ENCODE measurements around the gene ATP5F1D.

GRCh38 chr19:1233115-1233667 is 8.4 kb upstream of the ATP5F1D start:
- TF ChIP-seq CTCF (IDR thresholded peaks at IDR 0.05) = no peak
- no peak for TF ChIP-seq POLR2A (IDR thresholded peaks at IDR 0.05)
